HCT116 (cell line): ENCODE data around the gene PCNX1. TPM values are rescaled to one million over a fixed set of nuclear protein-coding genes. Genes with fewer than 3 reads are reported as not detected.

ENCODE experiments used
- ATAC-seq: fragments of 200-7000 bp; cut with Tn5 transposase; 2 replicates; pipeline ENCODE4 v1.9.1; 2020; ENCODE audit warnings: mild to moderate bottlenecking, moderate library complexity
- BruUV-seq: library from RNA; stranded (reverse); fragments of 400-500 nt; replicated peaks from 2 replicates; lab custom pipeline; 2021; lab: Mats Ljungman, UMichigan
- CTCF ChIA-PET: fragments of 300-600 bp; sonication (Branson Sonifier 250); formaldehyde crosslinking; loops from one replicate; lab custom pipeline; 2021; ENCODE audit warnings: antibody characterized with exemption; lab: Charles Lee
- POLR2A ChIA-PET: fragments of 300-600, 350-600 bp; sonication (Branson Sonifier 250); formaldehyde crosslinking; loops from one replicate; lab custom pipeline; 2021; ENCODE audit warnings: antibody characterized with exemption; lab: Charles Lee
- RAD21 ChIA-PET, 2 experiments: fragments of 300-600 bp; sonication (Branson Sonifier 250); formaldehyde crosslinking; loops; one replicate each; lab custom pipeline; 2023; ENCODE audit warnings: low total read pairs in 2 of 2; ENCODE audit not compliant: uncharacterized antibody in 2 of 2, unreplicated experiment in 2 of 2, low non-redundant PET in 1 of 2; lab: Charles Lee
- DNase-seq: peaks from one replicate; pipeline ENCODE4 v3.0.0-alpha.2; 2010; ENCODE audit warnings: low read depth, low spot score
- H2AFZ ChIP-seq: fragments of 200-600 bp; shearing (Covaris generic), sonication (generic); 2 replicates; pipeline ENCODE4 v1.6.1; 2017; ENCODE audit warnings: low read depth, mixed run types, mixed read lengths, antibody characterized with exemption, low read length; ENCODE audit not compliant: poor library complexity, severe bottlenecking
- H3K27ac ChIP-seq: 2 replicates; pipeline ENCODE4 v1.5.1; 2012; ENCODE audit warnings: low read depth, low read length
- H3K27me3 ChIP-seq: fragments of 200-600 bp; sonication (generic); 2 replicates; pipeline ENCODE4 v1.6.1; 2016; ENCODE audit warnings: mixed run types, low read length, mixed read lengths; ENCODE audit not compliant: insufficient read depth
- H3K36me3 ChIP-seq, 2 experiments: fragments of 200-500 bp in 1 of 2; fragments of 200-600 bp in 1 of 2; sonication (Bioruptor generic) in 1 of 2; sonication (generic) in 1 of 2; 2 replicates each; pipeline versions ENCODE4 v1.5.1 to v1.6.1; 2014 to 2016; ENCODE audit warnings: low read length in 2 of 2, inconsistent platforms in 1 of 2, mixed read lengths in 1 of 2, mixed run types in 1 of 2; ENCODE audit not compliant: insufficient read depth in 2 of 2, control insufficient read depth in 1 of 2
- H3K4me1 ChIP-seq, 2 experiments: fragments of 200-600 bp in 1 of 2; sonication (generic) in 1 of 2; 2 replicates each; pipeline versions ENCODE4 v1.5.1 to v1.6.1; 2012 to 2017; ENCODE audit warnings: low read length in 2 of 2, inconsistent platforms in 1 of 2, mild to moderate bottlenecking in 1 of 2, mixed read lengths in 1 of 2, mixed run types in 1 of 2, moderate library complexity in 1 of 2; ENCODE audit not compliant: insufficient read depth in 2 of 2, control insufficient read depth in 1 of 2
- H3K4me2 ChIP-seq: fragments of 200-600 bp; sonication (generic); 2 replicates; pipeline ENCODE4 v1.6.1; 2017; ENCODE audit warnings: mixed run types, low read length, mixed read lengths
- H3K4me3 ChIP-seq, 2 experiments: fragments of 200-600 bp in 1 of 2; sonication (generic) in 1 of 2; replicated peaks in 1 of 2; 2 replicates each; pipeline ENCODE4 v1.5.1; 2011 to 2016; ENCODE audit warnings: low read length in 2 of 2, control low read depth in 1 of 2, low read depth in 1 of 2, mild to moderate bottlenecking in 1 of 2, mixed read lengths in 1 of 2, mixed run types in 1 of 2
- H3K79me2 ChIP-seq: fragments of 200-600 bp; sonication (generic); 2 replicates; pipeline ENCODE4 v1.6.1; 2017; ENCODE audit warnings: mild to moderate bottlenecking, mixed run types, low read length, moderate library complexity, mixed read lengths; ENCODE audit not compliant: insufficient read depth
- H3K9ac ChIP-seq: fragments of 200-600 bp; sonication (generic); 2 replicates; pipeline ENCODE4 v1.6.1; 2016; ENCODE audit warnings: low read length, mixed read lengths
- H3K9me2 ChIP-seq: fragments of 200-600 bp; sonication (generic), shearing (Covaris generic); 2 replicates; pipeline ENCODE4 v1.6.1; 2017; ENCODE audit warnings: mixed run types, mild to moderate bottlenecking, moderate library complexity; ENCODE audit not compliant: insufficient read depth
- H3K9me3 ChIP-seq, 2 experiments: fragments of 200-500 bp in 1 of 2; fragments of 200-600 bp in 1 of 2; sonication (Bioruptor generic) in 1 of 2; sonication (generic) in 1 of 2; 2 replicates each; pipeline ENCODE4 v1.6.1; 2014 to 2017; ENCODE audit warnings: low read length in 2 of 2, mixed read lengths in 2 of 2, inconsistent platforms in 1 of 2, low read depth in 1 of 2, mild to moderate bottlenecking in 1 of 2, mixed run types in 1 of 2, moderate library complexity in 1 of 2; ENCODE audit not compliant: control insufficient read depth in 1 of 2, insufficient read depth in 1 of 2
- H4K20me1 ChIP-seq: fragments of 200-600 bp; sonication (generic), shearing (Covaris generic); 2 replicates; pipeline ENCODE4 v1.6.1; 2017; ENCODE audit warnings: mixed run types, mild to moderate bottlenecking, moderate library complexity; ENCODE audit not compliant: insufficient read depth
- ATF3 ChIP-seq: IDR thresholded peaks from 2 replicates; pipeline ENCODE4 v1.6.1; 2012
- CBX3 ChIP-seq: IDR thresholded peaks from 2 replicates; pipeline ENCODE4 v1.6.1; 2012; ENCODE audit warnings: low read depth
- EZH2phosphoT487 ChIP-seq: fragments of 200-600 bp; IDR thresholded peaks from 2 replicates; pipeline ENCODE4 v1.6.1; 2018; ENCODE audit warnings: antibody characterized with exemption, borderline replicate concordance
- RAD21 ChIP-seq: IDR thresholded peaks from 2 replicates; pipeline ENCODE4 v1.6.1; 2012; ENCODE audit warnings: low read depth, mild to moderate bottlenecking
- SIN3A ChIP-seq: IDR thresholded peaks from 2 replicates; pipeline ENCODE4 v1.6.1; 2012; ENCODE audit warnings: low read depth
- SP1 ChIP-seq: IDR thresholded peaks from 2 replicates; pipeline ENCODE4 v1.6.1; 2012; ENCODE audit warnings: low read depth
- TCF7L2 ChIP-seq: IDR thresholded peaks from 2 replicates; pipeline ENCODE4 v1.7.0; 2011; ENCODE audit warnings: borderline replicate concordance, inconsistent platforms; ENCODE audit not compliant: insufficient read depth, insufficient read length; ENCODE audit errors: extremely low read depth
- ZBTB33 ChIP-seq: IDR thresholded peaks from 2 replicates; pipeline ENCODE4 v1.6.1; 2011; ENCODE audit warnings: mild to moderate bottlenecking, low read length, moderate library complexity; ENCODE audit not compliant: insufficient replicate concordance; ENCODE audit errors: extremely low read depth
- ZFX ChIP-seq: fragments of 450-650 bp; IDR thresholded peaks from 2 replicates; pipeline ENCODE4 v1.6.1; 2017
- ZNF274 ChIP-seq: fragments of 200-500 bp; sonication (Bioruptor generic); IDR thresholded peaks from 2 replicates; pipeline ENCODE4 v1.6.1; 2014; ENCODE audit warnings: mild to moderate bottlenecking, low read depth, low read length, inconsistent platforms
- intact Hi-C: fragments of 100-400 bp; cut with micrococcal nuclease; formaldehyde crosslinking; loops from 2 replicates; pipeline ENCODE4 v1.10.0; 2022
- total RNA-seq: library from RNA; stranded (reverse); gene quantifications from one replicate; pipeline ENCODE4 v1.2.1, GENCODE V29; 2021; ENCODE audit not compliant: unreplicated experiment

PCNX1 gene
- total RNA-seq, 1 experiment from 2014 or later = 52.2 TPM

DNA sequence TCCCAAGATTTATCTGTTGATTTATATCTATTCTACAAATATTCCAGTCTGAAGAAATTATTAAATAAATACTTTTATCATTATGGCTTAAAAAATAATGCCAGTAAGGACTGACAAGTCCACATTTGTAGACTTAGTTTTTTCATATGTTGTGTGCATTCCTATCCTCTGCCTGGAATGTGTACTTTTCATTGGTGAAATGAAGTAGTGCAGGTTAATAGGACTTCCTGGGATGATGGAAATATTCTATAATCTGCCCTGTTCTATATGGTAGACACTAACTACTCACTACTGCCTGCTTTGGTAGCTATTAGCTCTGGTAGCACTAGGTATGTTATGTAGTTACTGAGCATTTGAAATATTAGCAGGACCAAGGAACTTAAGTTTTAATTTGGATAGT lies 86.7 kb downstream of the PCNX1 start:
- RAD21 ChIA-PET = no interaction called here
- Histone ChIP-seq H3K4me1 (peaks cover 0 to 12% of the 10 kb centered on the region in 2 experiments; a peak in 2 of 4 replicates), H2AFZ (no peak overlapping the region), H3K4me2 (no peak overlapping the region), H3K36me3 (no peaks in the 10 kb centered on the region), H3K9me2 (no peaks in the 10 kb centered on the region), H3K27me3 (no peaks in the 10 kb centered on the region), H3K27ac (no peak overlapping the region), H4K20me1 (no peaks in the 10 kb centered on the region), H3K4me3 (no peak overlapping the region)
- CTCF ChIA-PET = no interaction called here
- ATAC-seq = no peak
- intact Hi-C loops = no loop called here
- BruUV-seq = no TSS peak
- DNase-seq = no peak
- TF ChIP-seq CBX3 (no peak), ATF3 (no peak), TCF7L2 (no peak)
- TF ChIP-seq, all 23 proteins: peak for 0
- peaks cover 27% of the 10 kb centered on the region for H3K79me2 ChIP-seq
- POLR2A ChIA-PET = no interaction called here
- no peaks in the 10 kb centered on the region for H3K9me3 ChIP-seq
- H3K9ac ChIP-seq = no peak overlapping the region

DNA sequence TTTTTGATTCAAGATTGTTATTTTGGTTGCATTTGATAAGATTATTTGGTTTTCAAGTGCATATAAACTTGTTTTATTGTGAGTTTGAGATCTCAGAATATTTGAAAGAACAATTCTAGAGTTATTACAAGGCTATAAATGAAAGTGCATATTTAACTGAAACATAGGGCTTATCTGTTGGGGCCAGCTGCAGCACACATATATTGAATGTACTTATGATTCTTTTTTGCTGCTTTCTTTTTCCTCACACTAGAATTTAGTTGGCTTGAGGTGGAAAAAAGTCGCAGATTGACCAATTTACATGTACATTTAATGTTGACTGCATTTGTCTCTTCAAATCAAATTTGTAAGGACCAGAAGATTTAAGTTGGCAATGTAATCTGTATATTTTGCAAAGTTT lies 88.0 kb downstream of the PCNX1 start:
- Histone ChIP-seq H3K4me3 (no peak overlapping the region), H3K79me2 (peaks cover 34% of the 10 kb centered on the region), H3K4me2 (no peak overlapping the region), H3K27ac (no peak overlapping the region), H3K4me1 (peaks cover 0 to 12% of the 10 kb centered on the region in 2 experiments; a peak in 2 of 4 replicates), H4K20me1 (no peaks in the 10 kb centered on the region), H3K9ac (no peak overlapping the region), H2AFZ (no peak overlapping the region), H3K27me3 (no peaks in the 10 kb centered on the region)
- POLR2A ChIA-PET = no interaction called here
- no TSS peak for BruUV-seq
- ATAC-seq = no peak
- intact Hi-C loops = no loop called here
- no peak for DNase-seq
- no peak for TF ChIP-seq SP1
- TF ChIP-seq TCF7L2 = no peak
- TF ChIP-seq EZH2phosphoT487 = no peak
- TF ChIP-seq ZNF274 = no peak
- no peak for TF ChIP-seq ZBTB33
- no peak for TF ChIP-seq SIN3A
- no peak for TF ChIP-seq ZFX
- no peak for TF ChIP-seq RAD21
- TF ChIP-seq, all 23 proteins: peak for 0
- CTCF ChIA-PET = no interaction called here
- H3K36me3 ChIP-seq = no peaks in the 10 kb centered on the region
- no peaks in the 10 kb centered on the region for H3K9me3 ChIP-seq
- RAD21 ChIA-PET = no interaction called here
- H3K9me2 ChIP-seq = no peaks in the 10 kb centered on the region
